GM21367 (cell line): ENCODE results near the gene ADGRD1.
"Not testable (repeated sequence)": the region's sequence is repeated elsewhere in the genome, so short reads cannot be mapped to it uniquely, and the experiment has no call there.

Experiments
- ATAC-seq: cut with Tn5 transposase; IDR thresholded peaks from one replicate; pipeline ENCODE4 v1.9.1; 2021; ENCODE audit not compliant: unreplicated experiment

The ADGRD1 gene

DNA sequence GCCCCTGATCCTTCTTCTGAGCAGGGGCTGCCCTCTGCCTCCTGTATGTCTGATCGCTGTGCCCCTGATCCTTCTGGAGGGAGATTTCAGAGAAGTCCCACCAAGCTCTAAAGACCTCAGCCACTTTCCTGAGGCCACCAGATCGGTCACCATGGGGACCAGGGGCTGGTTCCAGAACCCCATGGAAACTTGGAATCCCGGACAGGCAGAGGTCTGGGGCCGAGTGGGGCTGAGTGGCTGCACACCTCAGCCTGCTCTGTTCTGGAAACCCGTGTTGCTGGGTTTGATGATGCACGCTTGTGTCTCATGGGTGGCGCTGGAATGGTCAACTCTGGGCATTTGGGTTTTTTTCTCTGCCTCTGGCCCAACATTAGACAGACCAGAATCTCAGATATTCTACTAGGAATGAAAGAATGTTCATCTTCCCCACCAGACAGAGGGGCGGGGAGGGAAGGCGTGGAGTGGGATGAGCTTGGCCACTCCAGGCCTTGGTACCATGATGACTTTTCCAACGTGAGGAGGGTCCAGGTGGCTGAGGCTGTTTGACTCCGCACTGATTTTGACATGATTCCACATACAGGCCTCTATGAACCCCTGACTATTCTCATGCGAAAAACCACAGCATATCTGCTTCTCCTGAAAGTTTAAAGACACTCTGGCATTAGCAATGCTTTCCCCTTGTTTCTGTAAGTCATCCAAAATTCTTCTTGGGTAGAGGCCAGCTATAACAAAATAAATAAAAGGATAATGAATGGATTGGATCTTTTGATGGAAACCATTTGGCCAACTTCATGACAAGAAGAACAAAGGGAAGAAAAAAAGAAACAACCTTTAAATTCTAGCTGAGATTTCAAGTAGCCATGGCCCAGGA lies 114.5 kb downstream of the ADGRD1 start:
- ATAC-seq: no peak

DNA sequence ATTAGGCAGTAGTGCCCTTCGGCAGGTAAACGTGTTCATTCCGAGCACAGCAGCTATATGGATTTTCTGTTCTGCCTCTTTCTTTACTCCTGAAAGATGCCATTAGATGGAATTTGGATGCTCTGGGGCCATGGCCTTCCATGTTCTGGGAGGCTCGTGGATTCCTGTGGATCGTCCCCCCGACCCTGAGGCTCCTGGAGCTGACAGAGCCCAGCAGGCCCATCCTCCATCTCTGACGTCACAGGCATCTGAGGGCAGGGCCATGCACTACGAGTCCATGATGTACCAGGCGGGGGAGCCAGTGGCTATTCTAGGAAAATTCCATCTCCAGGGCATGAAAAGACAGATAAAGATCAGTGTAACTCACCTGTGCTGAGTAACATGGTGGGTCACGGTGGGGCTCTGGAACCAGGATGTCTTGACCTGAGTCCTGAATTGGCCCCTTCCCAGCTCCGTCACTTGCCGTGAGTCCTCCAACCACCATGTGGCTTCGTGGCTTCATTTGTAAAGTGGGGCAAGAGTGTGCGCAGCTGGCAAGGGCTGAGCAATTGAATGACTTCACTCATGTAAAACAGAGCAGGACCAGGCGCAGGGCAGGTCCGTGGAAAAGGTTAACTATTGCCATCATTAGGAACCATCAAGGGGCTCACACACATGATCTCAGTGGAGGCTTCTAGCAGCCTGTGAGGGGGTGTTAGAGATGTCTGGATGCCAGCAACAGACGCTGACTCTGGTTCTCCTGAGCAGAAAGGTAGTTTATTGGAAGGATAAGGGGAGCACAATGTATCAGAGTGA lies 115.4 kb downstream of the ADGRD1 start:
- ATAC-seq: not testable (repeated sequence)

DNA sequence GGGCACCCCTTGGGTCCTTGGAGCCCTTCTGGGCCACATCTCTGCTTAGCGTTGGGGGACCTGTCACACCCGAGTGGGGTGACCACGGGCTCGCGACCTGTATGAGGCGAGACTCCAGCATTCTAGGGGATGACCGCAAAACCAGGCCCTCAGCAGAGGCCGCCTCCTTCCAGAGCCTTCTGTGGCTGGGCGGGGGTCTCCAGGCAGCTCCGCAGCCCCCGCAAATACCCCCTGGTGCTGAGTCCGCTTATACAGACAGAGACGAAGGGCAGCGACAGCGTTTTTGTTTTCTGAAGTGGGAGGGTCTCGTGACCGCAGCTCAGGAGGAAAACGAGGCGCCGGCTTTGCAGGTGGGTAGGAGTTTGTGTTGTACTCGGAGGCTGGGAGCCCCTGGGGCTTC lies 116.4 kb downstream of the ADGRD1 start:
- ATAC-seq: not testable (repeated sequence)

DNA sequence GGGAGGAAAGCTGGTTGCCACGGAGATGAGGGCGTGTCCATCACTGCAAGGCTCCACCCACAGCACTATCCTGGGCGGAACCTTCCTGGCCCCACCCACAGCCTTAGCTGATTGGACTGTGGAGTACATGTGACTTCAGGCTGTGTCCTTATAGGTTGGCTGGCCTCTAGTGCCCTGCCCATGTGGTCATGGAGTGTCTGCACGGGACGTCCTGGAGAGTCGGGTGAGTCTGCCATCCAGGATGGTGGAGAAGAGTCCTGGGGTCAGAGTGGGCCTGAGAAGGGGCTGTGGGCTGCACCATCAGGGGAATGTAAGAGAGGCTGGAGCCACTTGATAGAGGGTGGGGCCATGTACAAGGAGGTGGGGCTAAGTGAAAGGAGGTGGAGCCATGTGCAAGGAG lies 117.0 kb downstream of the ADGRD1 start:
- ATAC-seq: not testable (repeated sequence)

DNA sequence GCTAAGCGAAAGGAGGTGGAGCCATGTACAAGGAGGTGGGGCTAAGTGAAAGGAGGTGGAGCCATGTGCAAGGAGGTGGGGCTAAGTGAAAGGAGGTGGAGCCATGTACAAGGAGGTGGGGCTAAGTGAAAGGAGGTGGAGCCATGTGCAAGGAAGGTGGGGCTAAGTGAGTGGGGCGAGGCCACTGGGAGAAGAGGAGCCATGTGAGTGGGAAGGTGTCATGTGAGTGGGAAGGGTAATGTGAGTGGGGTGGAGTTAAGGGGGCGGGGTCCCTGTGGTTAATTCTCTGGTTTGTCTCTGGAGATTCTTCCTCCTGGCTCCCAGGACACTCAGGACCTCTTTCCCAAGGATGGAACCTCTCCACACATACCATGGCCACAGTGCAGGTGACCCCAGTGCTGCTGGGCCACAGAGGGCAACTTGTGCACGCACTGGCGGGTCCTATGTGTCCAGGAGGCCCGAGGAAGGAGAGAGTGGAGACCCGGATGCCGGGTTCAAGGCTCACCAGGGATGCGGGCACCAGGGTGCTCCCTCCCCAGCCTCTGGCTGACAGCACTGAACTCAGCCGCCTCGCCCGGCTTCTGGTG lies 117.6 kb downstream of the ADGRD1 start:
- not testable (repeated sequence) for ATAC-seq

DNA sequence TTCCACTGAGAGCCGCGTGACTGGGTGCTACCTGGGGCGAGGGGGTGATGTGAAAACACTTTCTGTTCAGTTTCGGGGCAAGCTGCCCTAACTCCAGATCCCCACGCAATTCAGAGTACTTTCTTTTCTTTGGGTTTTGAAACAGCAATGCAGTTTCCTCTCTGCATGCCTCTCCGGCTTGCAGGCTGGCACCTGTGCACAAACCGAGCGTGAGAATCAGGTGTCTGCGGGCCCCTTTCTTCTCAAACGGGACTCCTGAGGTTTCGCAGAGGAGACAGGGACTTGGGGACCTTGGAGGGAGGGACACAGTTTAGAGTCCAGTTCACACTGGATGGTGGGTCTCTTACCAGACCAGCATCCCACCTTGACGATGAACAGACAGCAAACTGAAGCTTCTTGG lies 118.2 kb downstream of the ADGRD1 start:
- ATAC-seq: not testable (repeated sequence)

DNA sequence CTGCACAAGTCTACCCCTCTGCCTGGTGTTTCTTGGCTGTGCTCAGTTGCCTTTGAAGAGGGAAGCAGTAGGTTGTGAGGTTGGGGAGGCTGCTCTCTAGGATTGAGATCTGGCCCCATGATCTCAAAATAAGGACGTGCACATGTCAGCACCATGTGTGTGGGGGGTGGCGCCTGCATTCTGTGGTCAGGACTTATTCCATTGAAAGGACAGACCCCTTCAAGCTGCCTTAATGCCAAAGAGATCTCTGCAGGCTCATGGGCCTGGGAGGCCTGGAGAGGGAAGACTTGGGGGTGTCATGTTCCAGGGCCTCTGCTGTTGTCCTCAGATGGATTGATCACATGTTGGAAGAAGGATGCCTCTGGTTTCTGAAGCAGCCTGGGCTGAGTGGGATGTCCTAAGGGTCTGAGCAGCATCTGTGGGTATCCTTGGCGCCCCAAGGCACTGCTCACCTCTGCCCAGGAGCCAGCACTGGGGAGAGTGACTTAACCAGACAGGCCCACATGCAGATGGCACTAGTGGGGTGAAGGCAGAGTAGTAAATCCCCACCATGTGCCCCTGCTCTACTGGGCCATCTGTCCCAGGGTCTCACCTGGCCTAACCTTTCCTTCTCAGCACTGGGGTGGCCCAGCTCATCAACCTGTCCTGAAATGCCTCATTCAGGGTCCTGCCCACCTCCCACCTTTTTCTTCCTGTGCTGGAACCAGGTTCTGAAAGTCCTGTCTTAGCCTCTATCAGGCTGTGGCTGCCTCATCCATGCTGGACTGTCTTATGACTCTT lies 118.9 kb downstream of the ADGRD1 start:
- ATAC-seq: no peak

DNA sequence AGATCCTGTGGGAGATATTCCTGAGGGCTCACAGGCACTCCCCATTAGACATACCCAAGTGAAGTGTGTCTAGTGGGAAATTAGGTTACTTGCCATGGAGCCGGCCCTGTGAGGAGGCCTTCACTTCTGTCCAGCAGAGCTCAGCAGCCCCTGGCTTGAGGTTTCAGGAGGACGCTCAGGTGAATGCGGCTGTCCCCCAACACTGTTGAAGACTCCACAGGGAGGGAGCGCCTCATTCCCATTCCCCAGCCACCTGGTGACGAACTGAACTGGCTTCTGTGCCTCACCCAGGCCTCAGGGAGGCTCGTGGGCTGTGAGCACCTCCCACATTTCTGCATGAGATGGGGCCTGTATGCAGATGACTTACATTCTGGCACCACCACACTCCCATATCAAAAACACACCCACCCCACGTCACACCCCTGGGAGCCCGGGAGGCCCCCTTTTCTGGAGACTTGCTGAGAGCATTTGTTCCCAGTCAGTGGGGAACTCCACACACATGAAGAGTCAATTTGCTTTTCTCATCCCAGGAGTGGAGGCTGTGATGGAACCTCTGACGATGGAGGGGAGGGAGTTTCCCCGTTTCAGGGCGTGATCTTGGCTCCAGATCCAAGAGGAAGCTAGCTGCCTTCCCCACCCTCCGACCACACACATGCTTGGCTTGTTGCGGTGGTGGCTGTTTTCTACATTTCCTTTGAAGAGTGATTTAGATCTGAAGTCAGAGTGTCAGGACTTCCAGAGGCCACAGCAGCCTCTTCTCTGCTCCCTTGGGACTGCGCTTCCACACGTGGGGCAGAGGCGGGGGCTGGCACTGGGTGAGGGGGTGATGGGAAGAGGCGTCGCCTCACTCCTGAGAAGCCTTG lies 120.7 kb downstream of the ADGRD1 start:
- ATAC-seq: no peak

DNA sequence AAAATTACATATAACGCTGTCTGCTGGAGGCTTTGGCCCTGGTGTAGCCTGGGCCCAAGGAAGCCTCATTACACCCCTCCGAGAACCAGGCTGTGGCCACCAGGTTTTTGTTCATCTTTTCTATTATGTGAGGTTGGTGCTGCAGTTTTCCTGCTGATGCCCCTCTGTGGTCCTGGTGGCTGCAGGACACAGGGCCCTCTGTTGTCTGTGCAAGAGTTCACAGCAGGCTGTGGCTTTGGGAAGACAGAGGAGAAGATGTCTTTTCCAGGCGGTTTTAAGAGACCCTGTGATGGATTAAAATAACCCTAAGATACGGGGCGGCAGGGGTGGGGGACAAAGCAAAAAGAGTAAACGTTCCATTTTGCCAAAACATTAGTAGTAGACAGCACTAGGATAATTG lies 121.5 kb downstream of the ADGRD1 start:
- ATAC-seq: no peak

DNA sequence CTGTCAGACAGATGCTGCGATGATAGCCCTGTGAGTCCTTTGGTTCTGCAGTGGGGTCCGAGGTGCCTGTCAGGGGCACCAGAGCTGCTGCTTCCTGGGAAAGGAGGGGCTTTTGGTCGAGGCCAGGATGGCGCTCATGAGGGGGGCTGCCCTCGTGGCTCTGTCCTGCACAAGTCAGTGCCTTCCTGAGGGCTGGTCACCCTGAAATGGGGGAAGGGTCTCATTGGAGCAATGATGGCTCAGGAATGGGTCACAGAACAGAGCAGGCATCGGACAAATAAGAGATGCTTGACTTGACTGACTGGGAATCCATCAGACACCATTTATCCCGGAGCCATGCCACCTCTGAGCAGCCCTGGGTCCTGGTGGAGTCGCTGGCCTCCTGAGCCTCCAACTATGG lies 121.9 kb downstream of the ADGRD1 start:
- no peak for ATAC-seq

DNA sequence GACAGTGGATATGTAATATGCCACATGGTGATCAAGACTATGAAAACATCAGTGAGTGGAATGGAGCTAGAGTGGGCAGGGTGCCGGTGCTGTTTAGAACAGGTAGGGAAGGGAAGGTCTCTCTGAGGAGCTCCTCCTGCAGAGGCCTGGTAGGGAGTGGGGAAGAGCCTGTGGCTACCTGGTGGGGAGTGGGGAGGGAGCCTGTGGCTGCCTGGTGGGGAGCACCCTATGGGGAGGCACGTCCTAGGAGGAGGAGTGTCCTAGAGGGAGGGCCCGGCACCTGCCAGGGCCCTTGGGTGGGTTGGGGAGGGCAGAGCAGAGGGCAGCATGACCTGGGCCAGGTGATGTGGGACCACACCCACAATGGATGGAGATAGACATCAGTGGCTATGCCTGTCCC lies 122.6 kb downstream of the ADGRD1 start:
- no peak for ATAC-seq

DNA sequence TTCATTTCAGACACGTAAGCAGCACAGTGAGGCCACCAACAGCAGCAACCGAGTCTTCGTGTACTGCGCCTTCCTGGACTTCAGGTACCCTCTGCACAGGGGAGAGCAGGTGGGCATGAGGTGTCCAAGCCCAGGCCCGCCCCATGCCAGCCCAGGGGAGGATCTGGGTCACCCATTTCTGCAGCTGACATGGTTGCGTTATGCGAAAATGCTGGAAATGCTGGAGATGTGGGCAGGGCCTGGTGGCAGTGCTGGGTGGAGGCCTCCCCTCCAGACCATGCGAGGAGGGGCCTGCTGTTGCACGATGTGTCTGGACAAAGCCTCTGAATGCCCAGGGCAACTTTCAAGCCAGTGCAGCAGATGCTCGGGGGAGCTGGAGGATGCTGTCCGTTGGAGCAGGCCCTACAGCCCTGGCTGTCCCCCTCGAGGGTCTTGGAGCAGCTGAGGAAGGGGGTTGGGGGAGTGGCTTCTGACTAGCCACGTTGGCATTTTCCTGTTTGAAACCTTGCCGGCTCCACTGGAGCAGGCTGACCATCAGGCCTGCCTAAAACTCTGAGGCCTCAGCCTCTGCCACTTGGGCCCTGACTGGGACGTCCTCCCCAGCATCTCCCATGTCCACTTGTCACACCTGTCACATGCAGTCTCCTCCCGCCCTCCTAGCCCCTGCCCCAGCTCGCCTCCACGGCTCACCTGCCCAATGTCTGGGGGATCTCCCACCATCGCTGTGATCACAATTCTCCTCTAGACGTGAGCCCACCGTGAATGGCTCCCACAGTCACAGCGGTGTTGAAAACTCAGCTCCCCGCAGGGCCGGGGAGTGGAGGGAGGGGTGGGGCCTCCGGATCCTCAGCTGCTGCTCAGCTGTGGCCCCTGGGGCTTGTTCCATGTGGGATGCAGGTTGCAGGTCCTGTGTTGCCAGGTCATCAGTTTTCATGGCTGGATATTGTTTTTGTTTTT lies 123.4 kb downstream of the ADGRD1 start:
- no peak for ATAC-seq

DNA sequence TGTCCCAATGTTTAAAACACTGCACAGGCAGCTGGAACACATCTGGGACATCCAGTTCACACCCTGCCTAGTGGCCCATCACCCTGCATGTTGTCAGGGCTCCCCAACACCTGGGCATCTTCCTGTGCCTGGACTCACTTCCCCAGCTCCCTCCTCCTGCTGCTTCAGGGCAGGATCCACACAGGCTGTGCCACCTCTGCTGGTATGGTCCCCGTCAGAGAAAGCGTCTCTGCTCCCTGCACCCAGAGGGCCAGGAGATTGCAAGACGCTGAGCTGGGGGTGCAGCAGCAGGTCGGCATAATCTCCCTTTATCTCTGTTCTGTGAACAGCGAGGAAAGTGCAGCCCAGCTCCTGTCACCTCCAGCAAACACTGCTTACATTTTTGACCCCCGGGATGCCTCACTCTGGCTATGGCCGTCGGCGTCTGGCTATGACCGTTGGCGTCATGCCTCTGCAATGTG lies 124.3 kb downstream of the ADGRD1 start:
- no peak for ATAC-seq

DNA sequence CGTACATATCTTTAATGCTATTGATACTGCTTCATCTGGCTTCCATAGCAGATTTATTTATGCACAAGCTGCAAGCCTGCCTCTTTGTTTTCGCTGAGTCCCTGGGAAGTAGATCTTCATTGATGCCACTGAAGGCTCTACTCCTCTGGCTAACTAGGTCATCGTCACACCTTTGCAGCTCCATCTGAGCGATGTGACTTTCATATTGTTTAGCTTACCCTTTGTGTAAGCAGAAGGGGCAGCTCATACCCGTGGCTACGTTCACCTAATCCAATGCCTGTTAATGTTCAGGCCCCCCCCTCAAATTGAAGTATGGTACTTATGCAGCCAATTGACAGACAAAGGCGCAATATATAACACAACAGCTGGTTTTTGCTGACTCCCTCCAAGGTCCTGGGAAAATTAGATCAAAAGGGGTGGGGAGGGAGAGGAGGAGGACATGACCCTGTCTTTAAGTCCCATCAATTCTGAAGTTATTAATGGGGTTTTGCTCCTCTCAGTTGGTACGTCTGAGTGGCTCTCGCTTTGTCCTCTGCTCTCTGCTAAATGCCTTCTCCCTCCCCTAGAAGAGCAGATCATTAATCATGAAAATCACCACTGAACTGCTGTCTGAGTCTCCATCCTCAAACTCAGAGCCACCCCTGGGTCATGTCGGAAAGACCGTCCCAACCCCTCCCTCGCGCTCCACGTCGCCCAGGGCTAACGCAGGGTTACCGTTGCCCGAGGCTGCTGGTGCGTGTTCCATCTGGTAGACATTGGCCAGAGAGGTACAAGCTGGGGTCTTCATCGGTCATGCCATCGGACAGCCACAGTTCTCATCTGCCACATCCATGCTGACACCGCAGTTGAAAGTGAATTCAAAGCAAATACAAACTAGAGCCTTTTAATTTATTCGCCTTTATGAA lies 128.8 kb downstream of the ADGRD1 start:
- ATAC-seq: no peak

DNA sequence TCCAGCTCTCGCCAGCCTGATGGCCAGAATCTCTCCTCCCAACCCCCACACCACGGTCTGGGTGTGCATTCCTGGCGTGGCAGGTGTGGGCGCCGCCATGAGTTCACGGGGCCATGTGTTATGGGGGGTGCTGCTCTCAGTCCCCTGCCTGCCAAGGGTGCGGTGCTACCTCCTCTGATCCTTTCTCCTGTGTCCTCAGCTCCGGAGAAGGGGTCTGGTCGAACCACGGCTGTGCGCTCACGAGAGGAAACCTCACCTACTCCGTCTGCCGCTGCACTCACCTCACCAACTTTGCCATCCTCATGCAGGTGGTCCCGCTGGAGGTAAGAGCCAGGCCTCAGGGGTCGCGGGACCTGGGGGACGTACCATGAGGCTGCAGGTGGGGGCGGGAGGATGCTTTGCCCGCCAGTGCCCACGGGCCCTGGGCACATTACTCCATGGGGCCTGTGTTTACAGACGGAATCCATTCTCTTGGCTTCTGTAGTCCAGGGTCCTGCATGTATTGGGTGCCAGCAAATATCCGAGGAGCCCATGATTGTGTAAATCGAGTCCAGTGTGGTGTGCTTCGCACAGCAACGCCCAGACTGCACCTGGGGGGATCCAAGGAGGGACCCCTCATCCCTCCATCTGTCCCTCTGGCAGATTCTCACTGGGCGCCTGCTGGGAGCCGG lies 130.8 kb downstream of the ADGRD1 start:
- ATAC-seq: no peak

DNA sequence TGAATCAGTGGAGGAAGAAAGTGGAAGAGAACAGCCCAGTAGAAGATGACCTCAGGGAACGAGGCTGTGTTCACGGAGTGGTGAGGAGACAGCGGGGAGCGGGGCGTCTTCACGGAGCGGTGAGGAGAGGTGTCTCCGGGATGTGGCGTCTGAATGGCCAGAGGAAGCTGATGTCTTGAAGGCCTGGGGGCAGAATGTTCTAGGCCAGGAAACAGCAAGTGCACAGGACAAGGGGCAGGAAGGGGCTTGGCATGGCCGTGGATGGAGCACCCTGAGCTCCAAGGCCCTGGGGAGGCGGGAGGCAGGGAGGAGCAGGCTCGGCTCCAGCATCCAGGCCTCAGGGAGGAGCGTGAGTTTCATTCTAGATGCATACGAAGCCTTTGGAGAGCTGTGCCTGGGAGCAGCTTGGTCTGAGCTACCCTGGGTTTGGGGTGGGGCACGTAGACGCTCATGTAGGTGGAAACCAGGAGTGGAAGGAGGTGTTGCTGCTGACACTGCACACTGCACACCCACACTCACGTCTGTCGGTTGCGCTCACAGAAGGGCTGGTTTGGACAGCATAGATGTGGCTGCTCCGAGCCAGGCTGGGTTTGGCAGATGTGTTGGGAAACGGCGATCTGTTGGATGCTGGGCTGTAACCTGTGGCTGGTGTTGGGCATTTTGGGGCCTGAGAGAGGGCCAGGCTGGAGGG lies 131.6 kb downstream of the ADGRD1 start:
- ATAC-seq: no peak
